Panc1 (cell line): ENCODE data around the gene ITPKB.

Experiments
- SIN3A ChIP-seq: IDR thresholded peaks from 2 replicates; pipeline ENCODE4 v1.6.1; 2012; ENCODE audit warnings: low read depth, mild to moderate bottlenecking, low read length, moderate library complexity, borderline replicate concordance; ENCODE audit not compliant: insufficient read depth
- TF ChIP-seq, protein P1 (sequence below): fragments of 450-650 bp; IDR thresholded peaks from 2 replicates; pipeline ENCODE4 v1.5.1; 2017; ENCODE audit warnings: mild to moderate bottlenecking

- TF ChIP-seq, protein P1, sequence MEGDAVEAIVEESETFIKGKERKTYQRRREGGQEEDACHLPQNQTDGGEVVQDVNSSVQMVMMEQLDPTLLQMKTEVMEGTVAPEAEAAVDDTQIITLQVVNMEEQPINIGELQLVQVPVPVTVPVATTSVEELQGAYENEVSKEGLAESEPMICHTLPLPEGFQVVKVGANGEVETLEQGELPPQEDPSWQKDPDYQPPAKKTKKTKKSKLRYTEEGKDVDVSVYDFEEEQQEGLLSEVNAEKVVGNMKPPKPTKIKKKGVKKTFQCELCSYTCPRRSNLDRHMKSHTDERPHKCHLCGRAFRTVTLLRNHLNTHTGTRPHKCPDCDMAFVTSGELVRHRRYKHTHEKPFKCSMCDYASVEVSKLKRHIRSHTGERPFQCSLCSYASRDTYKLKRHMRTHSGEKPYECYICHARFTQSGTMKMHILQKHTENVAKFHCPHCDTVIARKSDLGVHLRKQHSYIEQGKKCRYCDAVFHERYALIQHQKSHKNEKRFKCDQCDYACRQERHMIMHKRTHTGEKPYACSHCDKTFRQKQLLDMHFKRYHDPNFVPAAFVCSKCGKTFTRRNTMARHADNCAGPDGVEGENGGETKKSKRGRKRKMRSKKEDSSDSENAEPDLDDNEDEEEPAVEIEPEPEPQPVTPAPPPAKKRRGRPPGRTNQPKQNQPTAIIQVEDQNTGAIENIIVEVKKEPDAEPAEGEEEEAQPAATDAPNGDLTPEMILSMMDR = no peak
- no peak for TF ChIP-seq SIN3A
Observed at GRCh38 chr1:226650236-226650841, 88.7 kb downstream of the ITPKB start.
